Thyroid gland (tissue), 4 donors: ENCODE results near the gene KBTBD12. TPM values are rescaled to one million over a fixed set of nuclear protein-coding genes. Genes with fewer than 3 reads are reported as not detected.
"Not testable (repeated sequence)": the region's sequence is repeated elsewhere in the genome, so short reads cannot be mapped to it uniquely, and the experiment has no call there.

Experiments
- DNase-seq, 2 donors: peaks; one replicate each; pipeline ENCODE4 v3.0.0-alpha.2; 2019
- H3K27ac ChIP-seq, 3 donors: fragments of 200-600 bp; sonication (generic); 1 replicate in 2 of 3; 2 replicates in 1 of 3; pipeline ENCODE4 v1.5.1; 2016 to 2019; ENCODE audit warnings: mild to moderate bottlenecking in 1 of 3, moderate library complexity in 1 of 3
- H3K27me3 ChIP-seq: fragments of 200-600 bp; sonication (generic); one replicate; pipeline ENCODE4 v1.5.1; 2019
- H3K36me3 ChIP-seq, 2 donors: fragments of 200-600 bp; sonication (generic); one replicate each; pipeline ENCODE4 v1.5.1; 2016 to 2019
- H3K4me1 ChIP-seq, 2 donors: fragments of 200-600 bp; sonication (generic); one replicate each; pipeline ENCODE4 v1.5.1; 2017 to 2019
- H3K4me3 ChIP-seq, 3 donors: fragments of 200-600 bp; sonication (generic); replicated peaks in 1 of 3; 1 replicate in 2 of 3; 2 replicates in 1 of 3; pipeline ENCODE4 v1.5.1; 2016; ENCODE audit warnings: mild to moderate bottlenecking in 1 of 3
- H3K9me3 ChIP-seq: fragments of 200-600 bp; sonication (generic); one replicate; pipeline ENCODE4 v1.5.1; 2017
- CTCF ChIP-seq, 6 experiments: fragments of 200-600 bp in 3 of 6; fragments of 450-650 bp in 3 of 6; sonication (generic) in 3 of 6; IDR thresholded peaks; one replicate each; pipeline ENCODE4 v1.5.1; 2016 to 2019; ENCODE audit warnings: antibody characterized with exemption in 6 of 6, mild to moderate bottlenecking in 2 of 6, inconsistent platforms in 1 of 6, moderate library complexity in 1 of 6
- POLR2A ChIP-seq, 2 donors: fragments of 450-650 bp; IDR thresholded peaks; one replicate each; pipeline ENCODE4 v1.6.1; 2017; ENCODE audit warnings: antibody characterized with exemption in 2 of 2, mild to moderate bottlenecking in 2 of 2, moderate library complexity in 1 of 2
- WGBS, 2 donors: methylation state at CpG; one replicate each; pipeline ENCODE4 v1.1.5; 2017; 5-methylcytosine and 5-hydroxymethylcytosine counted together
- intact Hi-C: fragments of 100-400 bp; cut with DNase I; formaldehyde crosslinking; loops from one replicate; pipeline ENCODE4 v1.15.1; 2023
- total RNA-seq, 4 donors: library from RNA; depleted of rRNA; stranded (reverse); fragments of >200 nt; gene quantifications; one replicate each; pipeline ENCODE4 v1.2.3, GENCODE V29; 2016

Gene KBTBD12
- total RNA-seq, 4 donors from 2014 or later, result 1.5 TPM; not detected in 3

GRCh38 chr3:127887321-127887720, 27.7 kb upstream of the KBTBD12 start:
- no peaks in the 10 kb centered on the region for H3K36me3 ChIP-seq
- WGBS, 2 donors, result 57 to 62% methylated on average over 4 of the region's 4 CpGs
- H3K27me3 ChIP-seq, result no peaks in the 10 kb centered on the region
- no peak overlapping the region for H3K4me3 ChIP-seq
- no peaks in the 10 kb centered on the region for H3K9me3 ChIP-seq
- intact Hi-C loops, result no loop called here
- no peak overlapping the region for H3K27ac ChIP-seq
- no peak for TF ChIP-seq CTCF (IDR thresholded peaks at IDR 0.05)
- no peak for TF ChIP-seq POLR2A (IDR thresholded peaks at IDR 0.05)
- DNase-seq, result no peak
- H3K4me1 ChIP-seq, result no peaks in the 10 kb centered on the region

DNA sequence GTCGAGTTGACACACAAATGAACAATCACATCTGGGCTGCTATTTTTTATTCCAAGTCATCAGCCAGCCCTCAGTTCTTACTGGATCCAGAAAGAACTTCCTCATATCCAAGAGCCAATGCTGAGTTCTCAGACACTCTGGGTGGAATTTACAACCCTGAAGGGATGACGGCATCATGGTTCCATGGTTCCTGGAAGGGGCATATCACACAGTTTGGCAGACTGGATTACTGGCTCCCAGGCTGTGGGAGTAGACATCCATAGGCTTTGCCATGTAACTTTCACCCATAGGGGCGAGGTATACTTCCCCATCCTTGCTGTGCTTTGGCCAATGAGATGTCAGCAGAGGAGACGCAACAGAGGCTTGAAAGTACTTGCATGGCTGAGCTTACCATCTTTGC, 26.9 kb upstream of the KBTBD12 start:
- intact Hi-C loops, result no loop called here
- no peaks in the 10 kb centered on the region for H3K9me3 ChIP-seq
- no peaks in the 10 kb centered on the region for H3K36me3 ChIP-seq
- 90 to 91% methylated on average over 4 of the region's 4 CpGs for WGBS, 2 donors
- no peaks in the 10 kb centered on the region for H3K27me3 ChIP-seq
- DNase-seq, result no peak
- no peak overlapping the region for H3K4me3 ChIP-seq
- no peak for TF ChIP-seq POLR2A (IDR thresholded peaks at IDR 0.05)
- no peak overlapping the region for H3K27ac ChIP-seq
- H3K4me1 ChIP-seq, result no peaks in the 10 kb centered on the region

GRCh38 chr3:127888564-127889107, 26.4 kb upstream of the KBTBD12 start:
- no peaks in the 10 kb centered on the region for H3K9me3 ChIP-seq
- H3K27ac ChIP-seq, result no peak overlapping the region
- no peak overlapping the region for H3K4me3 ChIP-seq
- peak in 1 of 2 donors; percentile 7 for DNase-seq
- intact Hi-C loops, result no loop called here
- H3K4me1 ChIP-seq, result no peaks in the 10 kb centered on the region
- no peaks in the 10 kb centered on the region for H3K27me3 ChIP-seq
- 71 to 74% methylated on average over 8 of the region's 8 CpGs for WGBS, 2 donors
- no peak for TF ChIP-seq CTCF (IDR thresholded peaks at IDR 0.05)
- TF ChIP-seq POLR2A (IDR thresholded peaks at IDR 0.05), result no peak
- H3K36me3 ChIP-seq, result no peaks in the 10 kb centered on the region

GRCh38 chr3:127889461-127889863, 25.6 kb upstream of the KBTBD12 start:
- intact Hi-C loops, result no loop called here
- Histone ChIP-seq H3K27me3 (no peaks in the 10 kb centered on the region), H3K4me1 (no peaks in the 10 kb centered on the region), H3K27ac (no peak overlapping the region), H3K36me3 (no peaks in the 10 kb centered on the region), H3K4me3 (no peak overlapping the region), H3K9me3 (no peaks in the 10 kb centered on the region)
- WGBS, 2 donors, result 68 to 87% methylated on average over 1 of the region's 1 CpG
- no peak for DNase-seq
- TF ChIP-seq CTCF (IDR thresholded peaks at IDR 0.05) (no peak), POLR2A (IDR thresholded peaks at IDR 0.05) (no peak)

GRCh38 chr3:127889976-127890650, 24.9 kb upstream of the KBTBD12 start:
- no peak for DNase-seq
- no peaks in the 10 kb centered on the region for H3K9me3 ChIP-seq
- no peak overlapping the region for H3K27ac ChIP-seq
- 89 to 90% methylated on average over 3 of the region's 3 CpGs for WGBS, 2 donors
- no peak overlapping the region for H3K4me3 ChIP-seq
- TF ChIP-seq POLR2A (IDR thresholded peaks at IDR 0.05), result no peak
- TF ChIP-seq CTCF (IDR thresholded peaks at IDR 0.05), result no peak
- intact Hi-C loops, result no loop called here
- H3K36me3 ChIP-seq, result no peaks in the 10 kb centered on the region
- no peaks in the 10 kb centered on the region for H3K27me3 ChIP-seq
- no peaks in the 10 kb centered on the region for H3K4me1 ChIP-seq

DNA sequence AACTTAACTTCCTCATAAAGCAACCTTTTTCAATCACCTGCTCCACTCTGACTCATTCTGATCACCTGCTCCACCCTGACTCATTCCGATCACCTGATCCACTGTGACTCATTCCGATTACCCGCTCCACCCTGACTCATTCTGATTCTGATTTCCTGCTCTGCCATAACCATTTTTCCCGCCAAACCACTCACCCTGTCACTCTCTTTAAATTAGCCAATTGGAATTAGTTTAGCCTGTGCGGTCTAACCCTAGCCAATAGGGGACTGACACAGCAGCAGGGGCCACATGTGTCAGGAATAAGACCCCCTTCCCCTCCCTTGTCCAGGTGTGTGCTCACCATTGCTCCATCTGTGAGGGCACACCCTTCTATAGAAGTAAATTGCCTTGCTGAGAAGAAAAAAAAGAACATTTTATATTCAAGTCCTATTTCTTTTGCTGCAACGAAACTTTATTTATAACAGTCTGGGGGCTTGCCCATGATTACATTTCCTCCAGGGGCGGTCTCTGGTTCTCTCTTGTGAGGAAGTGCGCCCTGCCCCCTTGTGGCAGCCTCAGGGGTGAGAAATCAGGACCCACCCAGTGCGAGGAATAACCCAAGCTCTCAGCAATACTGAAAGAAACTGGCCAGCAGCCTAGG, 24.3 kb upstream of the KBTBD12 start:
- H3K4me3 ChIP-seq, H3K27ac ChIP-seq, H3K36me3 ChIP-seq, H3K9me3 ChIP-seq, DNase-seq, H3K27me3 ChIP-seq, intact Hi-C loops, H3K4me1 ChIP-seq: not testable (repeated sequence)
- WGBS, 2 donors, result 91 to 92% methylated on average over 9 of the region's 9 CpGs
